Cardiac muscle cell (in vitro differentiated cells and primary cell): ENCODE data around the gene RPL22. TPM values are rescaled to one million over a fixed set of nuclear protein-coding genes. Genes with fewer than 3 reads are reported as not detected.

Source experiments
- DNase-seq, 2 donors: peaks; one replicate each; pipeline versions ENCODE4 v3.0.0 to v3.0.0-alpha.2; 2010 to 2017; ENCODE audit warnings: low read depth in 1 of 2, low spot score in 1 of 2
- H3K27ac ChIP-seq: fragments of 200-600 bp; sonication (generic); 2 replicates; pipeline ENCODE4 v1.5.1; 2016
- H3K27me3 ChIP-seq: fragments of 200-600 bp; sonication (generic); 2 replicates; pipeline ENCODE4 v1.6.0; 2016; ENCODE audit warnings: control low read depth
- H3K36me3 ChIP-seq: fragments of 200-600 bp; sonication (generic); 2 replicates; pipeline ENCODE4 v1.5.1; 2016; ENCODE audit warnings: control low read depth
- H3K4me1 ChIP-seq: fragments of 200-600 bp; sonication (generic); 2 replicates; pipeline ENCODE4 v1.8.1; 2017; ENCODE audit warnings: low read depth, mild to moderate bottlenecking, mixed run types
- H3K4me3 ChIP-seq: fragments of 200-600 bp; sonication (generic); 2 replicates; pipeline ENCODE4 v1.5.1; 2016; ENCODE audit warnings: mild to moderate bottlenecking
- H3K9me3 ChIP-seq: fragments of 200-600 bp; sonication (generic); 2 replicates; pipeline ENCODE4 v1.5.1; 2017; ENCODE audit warnings: low read depth, mild to moderate bottlenecking, control low read depth
- polyA plus RNA-seq: library from polyadenylated mRNA; unstranded; fragments of >200 nt; fragmentation: Nextera tagmentation; extraction: Ambion mirVana; gene quantifications from 2 replicates; pipeline ENCODE4 v1.2.1, GENCODE V29; 2016
- total RNA-seq: library from RNA; depleted of rRNA; stranded (reverse); fragments of >200 nt; gene quantifications from 2 replicates; pipeline ENCODE4 v1.2.3, GENCODE V29; 2016
- TF ChIP-seq, protein P1 (sequence below): IDR thresholded peaks from 2 replicates; pipeline ENCODE4 v1.5.1; 2012; ENCODE audit warnings: low read depth, mild to moderate bottlenecking, low read length

RPL22 gene
- total and polyA plus RNA-seq, 2 experiments from 2014 or later, result 130 to 132 TPM

GRCh38 chr1:6171548-6172124 lies 27.8 kb downstream of the RPL22 start:
- H3K27ac ChIP-seq, result no peak overlapping the region
- no peaks in the 10 kb centered on the region for H3K4me1 ChIP-seq
- peak in 1 of 2 donors; percentile 65 for DNase-seq
- no peaks in the 10 kb centered on the region for H3K9me3 ChIP-seq
- H3K27me3 ChIP-seq, result peaks cover 40% of the 10 kb centered on the region
- H3K4me3 ChIP-seq, result no peak overlapping the region
- no peaks in the 10 kb centered on the region for H3K36me3 ChIP-seq
- TF ChIP-seq, protein P1, sequence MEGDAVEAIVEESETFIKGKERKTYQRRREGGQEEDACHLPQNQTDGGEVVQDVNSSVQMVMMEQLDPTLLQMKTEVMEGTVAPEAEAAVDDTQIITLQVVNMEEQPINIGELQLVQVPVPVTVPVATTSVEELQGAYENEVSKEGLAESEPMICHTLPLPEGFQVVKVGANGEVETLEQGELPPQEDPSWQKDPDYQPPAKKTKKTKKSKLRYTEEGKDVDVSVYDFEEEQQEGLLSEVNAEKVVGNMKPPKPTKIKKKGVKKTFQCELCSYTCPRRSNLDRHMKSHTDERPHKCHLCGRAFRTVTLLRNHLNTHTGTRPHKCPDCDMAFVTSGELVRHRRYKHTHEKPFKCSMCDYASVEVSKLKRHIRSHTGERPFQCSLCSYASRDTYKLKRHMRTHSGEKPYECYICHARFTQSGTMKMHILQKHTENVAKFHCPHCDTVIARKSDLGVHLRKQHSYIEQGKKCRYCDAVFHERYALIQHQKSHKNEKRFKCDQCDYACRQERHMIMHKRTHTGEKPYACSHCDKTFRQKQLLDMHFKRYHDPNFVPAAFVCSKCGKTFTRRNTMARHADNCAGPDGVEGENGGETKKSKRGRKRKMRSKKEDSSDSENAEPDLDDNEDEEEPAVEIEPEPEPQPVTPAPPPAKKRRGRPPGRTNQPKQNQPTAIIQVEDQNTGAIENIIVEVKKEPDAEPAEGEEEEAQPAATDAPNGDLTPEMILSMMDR, result peak; percentile 44

DNA sequence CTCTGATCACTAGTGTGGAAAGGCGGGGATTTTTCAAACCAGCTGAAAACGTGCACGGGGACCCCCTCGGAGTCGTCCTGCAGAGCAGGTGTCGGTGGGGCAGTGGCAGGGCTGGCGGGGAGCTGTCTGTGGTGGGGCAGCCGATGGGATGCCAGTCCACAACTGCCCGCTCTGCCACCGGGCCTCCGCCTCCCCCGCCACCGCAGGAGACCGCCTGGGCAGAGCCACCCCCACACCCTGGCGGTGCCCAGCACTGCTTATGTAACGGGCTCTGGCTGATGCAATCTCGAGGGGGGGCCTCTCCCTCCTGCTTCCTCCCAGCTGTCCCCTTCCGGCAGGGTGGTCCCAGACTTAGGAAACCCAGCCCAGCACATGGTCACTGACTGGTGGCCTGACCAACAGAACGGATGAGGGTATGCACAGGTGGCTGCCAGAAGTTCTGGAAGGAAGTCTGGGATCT lies 28.6 kb downstream of the RPL22 start:
- Histone ChIP-seq H3K27me3 (peaks cover 39% of the 10 kb centered on the region), H3K4me1 (no peaks in the 10 kb centered on the region), H3K4me3 (no peak overlapping the region), H3K27ac (no peak overlapping the region), H3K36me3 (no peaks in the 10 kb centered on the region), H3K9me3 (no peaks in the 10 kb centered on the region)
- TF ChIP-seq, protein P1, result no peak
- no peak for DNase-seq

DNA sequence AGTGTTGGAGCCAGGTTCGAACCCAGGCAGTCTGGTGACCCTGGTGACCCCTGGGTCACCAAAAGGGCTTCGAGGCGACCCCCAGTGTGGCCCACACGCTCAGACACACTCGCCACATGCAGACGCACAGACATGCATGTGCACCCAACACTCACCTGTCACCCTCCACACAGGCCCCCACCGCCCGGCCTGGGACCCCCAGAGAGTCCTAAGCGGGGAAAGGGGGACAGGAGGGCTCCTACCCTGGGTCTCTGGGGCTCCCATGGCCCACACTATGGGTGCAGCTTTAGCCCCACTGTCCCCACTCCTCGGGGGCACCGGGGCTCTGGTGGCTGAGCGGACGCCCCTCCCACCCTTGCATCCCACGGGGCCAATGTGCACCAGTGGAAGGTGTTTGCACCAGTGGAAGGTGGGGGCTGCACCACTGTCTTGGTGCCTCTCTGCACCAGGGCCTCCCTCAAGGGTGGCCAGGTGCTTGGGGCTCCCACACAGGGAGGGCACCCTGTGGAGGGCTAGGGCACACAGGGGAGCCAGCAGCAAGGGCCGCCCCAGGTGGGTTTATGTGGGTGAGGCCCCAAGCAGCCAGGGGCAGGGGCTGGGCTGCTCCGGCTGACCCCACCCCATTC lies 29.2 kb downstream of the RPL22 start:
- Histone ChIP-seq H3K4me3 (no peak overlapping the region), H3K27me3 (peaks cover 35% of the 10 kb centered on the region), H3K4me1 (no peaks in the 10 kb centered on the region), H3K36me3 (no peaks in the 10 kb centered on the region), H3K27ac (no peak overlapping the region), H3K9me3 (no peaks in the 10 kb centered on the region)
- TF ChIP-seq, protein P1, result no peak
- DNase-seq, result no peak

GRCh38 chr1:6168947-6169586 lies 30.3 kb downstream of the RPL22 start:
- no peak for DNase-seq
- no peaks in the 10 kb centered on the region for H3K4me1 ChIP-seq
- no peaks in the 10 kb centered on the region for H3K9me3 ChIP-seq
- H3K4me3 ChIP-seq, result no peak overlapping the region
- H3K27me3 ChIP-seq, result peaks cover 35% of the 10 kb centered on the region
- no peak overlapping the region for H3K27ac ChIP-seq
- TF ChIP-seq, protein P1, result no peak
- H3K36me3 ChIP-seq, result no peaks in the 10 kb centered on the region

DNA sequence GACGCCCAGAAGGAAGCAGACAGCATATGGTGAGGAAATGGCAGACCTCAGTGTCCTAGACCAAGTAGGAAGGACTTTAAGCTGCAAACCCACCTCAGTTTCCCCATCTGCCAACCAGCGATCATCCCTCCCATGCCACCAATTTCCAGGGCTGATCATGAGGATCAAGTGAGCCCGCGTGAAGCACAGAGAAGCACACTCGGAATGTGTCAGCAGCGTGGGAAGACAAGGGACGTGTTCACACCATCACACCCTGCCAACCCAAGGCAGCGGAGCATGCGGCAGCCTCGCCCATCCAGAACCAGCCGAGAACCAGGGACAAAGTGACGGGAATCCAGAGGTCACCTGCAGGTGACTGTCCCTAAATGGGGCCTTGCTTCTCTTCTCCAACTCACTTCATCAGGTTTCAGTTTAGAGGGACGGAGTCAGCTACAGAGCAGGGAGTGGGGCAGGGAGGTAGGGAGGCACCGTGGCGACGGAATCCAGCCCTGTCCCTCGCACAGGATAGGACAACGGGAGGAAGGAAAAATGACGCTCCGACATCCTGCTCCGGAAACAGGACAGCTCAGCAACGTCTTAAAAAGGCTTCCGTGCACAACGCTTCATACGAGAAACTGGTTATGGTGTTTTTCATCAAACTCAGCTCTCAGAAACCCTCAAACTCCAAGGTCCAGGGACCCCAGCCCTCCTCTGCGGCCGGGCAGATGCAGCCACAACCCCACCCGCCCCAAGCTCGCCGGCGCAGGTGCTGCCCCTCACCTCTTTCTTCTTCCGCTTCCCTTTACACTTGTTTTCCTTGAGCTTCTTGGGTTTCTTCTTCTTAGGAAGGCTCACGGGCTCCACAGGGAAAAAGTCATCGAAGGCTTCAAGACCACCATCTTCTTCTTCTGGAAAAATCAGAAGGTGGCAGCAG lies 31.7 kb downstream of the RPL22 start:
- Histone ChIP-seq H3K9me3 (no peaks in the 10 kb centered on the region), H3K27me3 (peaks cover 36% of the 10 kb centered on the region), H3K36me3 (no peaks in the 10 kb centered on the region), H3K4me3 (no peak overlapping the region), H3K4me1 (no peaks in the 10 kb centered on the region), H3K27ac (no peak overlapping the region)
- DNase-seq, result no peak
- TF ChIP-seq, protein P1, result no peak
